Upper lobe of left lung (tissue), 4 donors: Measurements from ENCODE around the gene FAM118B.

Experiments used
- EP300 ChIP-seq, 4 donors: sonication (generic); formaldehyde crosslinking; IDR thresholded peaks; one replicate each; pipeline ENCODE4 v1.5.1; 2017; ENCODE audit warnings: antibody characterized with exemption in 4 of 4, control low read depth in 2 of 4
- POLR2A ChIP-seq, 4 donors: fragments of 450-650 bp; IDR thresholded peaks; one replicate each; pipeline ENCODE4 v1.5.1; 2016 to 2017; ENCODE audit warnings: antibody characterized with exemption in 4 of 4, mild to moderate bottlenecking in 2 of 4
- TF ChIP-seq, protein P1 (sequence below), 6 experiments: fragments of 450-650 bp in 4 of 6; fragments of 200-600 bp in 2 of 6; sonication (generic) in 2 of 6; IDR thresholded peaks; one replicate each; pipeline ENCODE4 v1.5.1; 2016 to 2019; ENCODE audit warnings: antibody characterized with exemption in 6 of 6

DNA sequence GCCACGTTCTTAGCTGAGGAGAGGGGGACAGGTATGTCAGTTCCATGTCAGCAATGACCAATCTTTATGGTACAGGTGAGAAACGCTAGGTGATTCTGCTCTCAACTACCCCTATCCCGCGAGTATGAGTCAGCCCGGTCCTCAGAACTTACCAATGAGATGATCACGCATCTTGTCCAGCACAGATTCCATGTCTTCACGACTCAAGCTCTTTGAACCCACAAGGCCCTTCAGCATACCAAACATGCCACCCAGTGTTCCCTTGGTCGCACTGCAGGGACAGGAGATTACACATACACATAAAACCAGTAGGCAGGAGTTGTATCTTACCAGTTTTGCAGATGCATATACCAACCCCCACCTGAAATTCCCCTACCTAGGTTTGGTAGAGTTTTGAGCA is 54.2 kb downstream of the FAM118B start:
- TF ChIP-seq, protein P1, sequence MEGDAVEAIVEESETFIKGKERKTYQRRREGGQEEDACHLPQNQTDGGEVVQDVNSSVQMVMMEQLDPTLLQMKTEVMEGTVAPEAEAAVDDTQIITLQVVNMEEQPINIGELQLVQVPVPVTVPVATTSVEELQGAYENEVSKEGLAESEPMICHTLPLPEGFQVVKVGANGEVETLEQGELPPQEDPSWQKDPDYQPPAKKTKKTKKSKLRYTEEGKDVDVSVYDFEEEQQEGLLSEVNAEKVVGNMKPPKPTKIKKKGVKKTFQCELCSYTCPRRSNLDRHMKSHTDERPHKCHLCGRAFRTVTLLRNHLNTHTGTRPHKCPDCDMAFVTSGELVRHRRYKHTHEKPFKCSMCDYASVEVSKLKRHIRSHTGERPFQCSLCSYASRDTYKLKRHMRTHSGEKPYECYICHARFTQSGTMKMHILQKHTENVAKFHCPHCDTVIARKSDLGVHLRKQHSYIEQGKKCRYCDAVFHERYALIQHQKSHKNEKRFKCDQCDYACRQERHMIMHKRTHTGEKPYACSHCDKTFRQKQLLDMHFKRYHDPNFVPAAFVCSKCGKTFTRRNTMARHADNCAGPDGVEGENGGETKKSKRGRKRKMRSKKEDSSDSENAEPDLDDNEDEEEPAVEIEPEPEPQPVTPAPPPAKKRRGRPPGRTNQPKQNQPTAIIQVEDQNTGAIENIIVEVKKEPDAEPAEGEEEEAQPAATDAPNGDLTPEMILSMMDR (IDR thresholded peaks at IDR 0.05) = no peak
- TF ChIP-seq POLR2A (IDR thresholded peaks at IDR 0.05) (no peak), EP300 (IDR thresholded peaks at IDR 0.05) (no peak)
